GM13977 (cell line): ENCODE measurements around the gene RNF227.

ENCODE experiments used
- DNase-seq: peaks from one replicate; pipeline ENCODE4 v3.0.0; 2012; ENCODE audit warnings: low spot score
- in situ Hi-C: fragments of 300-500 bp; cut with MboI; formaldehyde crosslinking; loops from one replicate; pipeline ENCODE4 v1.12.0; 2022; ENCODE audit warnings: low sequenced_read_pairs, low pct_unique_long_range_greater_than_20kb, mixed read lengths, inconsistent platforms; ENCODE audit not compliant: unreplicated experiment
- TF ChIP-seq, protein P1 (sequence below): IDR thresholded peaks from 2 replicates; pipeline ENCODE4 v1.5.1; 2012; ENCODE audit warnings: mild to moderate bottlenecking, control low read depth; ENCODE audit not compliant: insufficient read depth; ENCODE audit errors: extremely low read depth, missing control alignments

RNF227 gene

DNA sequence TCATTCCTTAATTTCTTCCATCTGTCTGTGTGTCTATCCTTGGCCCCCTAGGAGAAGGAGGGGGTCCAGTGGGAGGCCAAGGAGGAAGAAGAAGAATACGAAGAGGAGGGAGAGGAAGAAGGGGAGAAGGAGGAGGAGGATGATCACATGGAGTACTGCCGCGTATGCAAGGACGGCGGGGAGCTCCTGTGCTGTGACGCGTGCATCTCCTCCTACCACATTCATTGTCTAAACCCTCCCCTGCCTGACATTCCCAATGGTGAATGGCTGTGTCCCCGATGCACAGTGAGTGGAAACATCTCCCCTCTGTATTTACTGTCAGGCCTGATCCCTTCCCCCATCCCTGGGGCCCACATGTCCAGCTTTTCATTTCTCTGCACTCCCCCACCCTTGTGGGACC lies 21.2 kb downstream of the RNF227 start:
- DNase-seq: no peak
- in situ Hi-C loops: no loop called here
- TF ChIP-seq, protein P1, sequence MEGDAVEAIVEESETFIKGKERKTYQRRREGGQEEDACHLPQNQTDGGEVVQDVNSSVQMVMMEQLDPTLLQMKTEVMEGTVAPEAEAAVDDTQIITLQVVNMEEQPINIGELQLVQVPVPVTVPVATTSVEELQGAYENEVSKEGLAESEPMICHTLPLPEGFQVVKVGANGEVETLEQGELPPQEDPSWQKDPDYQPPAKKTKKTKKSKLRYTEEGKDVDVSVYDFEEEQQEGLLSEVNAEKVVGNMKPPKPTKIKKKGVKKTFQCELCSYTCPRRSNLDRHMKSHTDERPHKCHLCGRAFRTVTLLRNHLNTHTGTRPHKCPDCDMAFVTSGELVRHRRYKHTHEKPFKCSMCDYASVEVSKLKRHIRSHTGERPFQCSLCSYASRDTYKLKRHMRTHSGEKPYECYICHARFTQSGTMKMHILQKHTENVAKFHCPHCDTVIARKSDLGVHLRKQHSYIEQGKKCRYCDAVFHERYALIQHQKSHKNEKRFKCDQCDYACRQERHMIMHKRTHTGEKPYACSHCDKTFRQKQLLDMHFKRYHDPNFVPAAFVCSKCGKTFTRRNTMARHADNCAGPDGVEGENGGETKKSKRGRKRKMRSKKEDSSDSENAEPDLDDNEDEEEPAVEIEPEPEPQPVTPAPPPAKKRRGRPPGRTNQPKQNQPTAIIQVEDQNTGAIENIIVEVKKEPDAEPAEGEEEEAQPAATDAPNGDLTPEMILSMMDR: no peak

DNA sequence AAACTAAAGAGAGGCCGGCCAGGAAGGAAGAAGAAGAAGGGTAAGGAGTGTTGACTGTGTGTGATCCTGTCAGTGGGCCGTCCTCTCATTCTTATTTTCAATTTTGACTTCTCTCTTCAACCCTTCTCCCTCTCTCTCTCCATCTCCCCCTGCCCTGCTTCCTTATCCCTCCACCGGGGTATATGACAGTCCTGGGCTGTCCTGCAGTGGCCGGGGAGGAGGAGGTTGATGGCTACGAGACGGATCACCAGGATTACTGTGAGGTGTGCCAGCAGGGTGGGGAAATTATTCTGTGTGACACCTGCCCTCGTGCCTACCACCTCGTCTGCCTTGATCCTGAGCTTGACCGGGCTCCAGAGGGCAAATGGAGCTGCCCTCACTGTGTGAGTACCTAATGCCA lies 21.9 kb downstream of the RNF227 start:
- TF ChIP-seq, protein P1: no peak
- no peak for DNase-seq
- in situ Hi-C loops: no loop called here

DNA sequence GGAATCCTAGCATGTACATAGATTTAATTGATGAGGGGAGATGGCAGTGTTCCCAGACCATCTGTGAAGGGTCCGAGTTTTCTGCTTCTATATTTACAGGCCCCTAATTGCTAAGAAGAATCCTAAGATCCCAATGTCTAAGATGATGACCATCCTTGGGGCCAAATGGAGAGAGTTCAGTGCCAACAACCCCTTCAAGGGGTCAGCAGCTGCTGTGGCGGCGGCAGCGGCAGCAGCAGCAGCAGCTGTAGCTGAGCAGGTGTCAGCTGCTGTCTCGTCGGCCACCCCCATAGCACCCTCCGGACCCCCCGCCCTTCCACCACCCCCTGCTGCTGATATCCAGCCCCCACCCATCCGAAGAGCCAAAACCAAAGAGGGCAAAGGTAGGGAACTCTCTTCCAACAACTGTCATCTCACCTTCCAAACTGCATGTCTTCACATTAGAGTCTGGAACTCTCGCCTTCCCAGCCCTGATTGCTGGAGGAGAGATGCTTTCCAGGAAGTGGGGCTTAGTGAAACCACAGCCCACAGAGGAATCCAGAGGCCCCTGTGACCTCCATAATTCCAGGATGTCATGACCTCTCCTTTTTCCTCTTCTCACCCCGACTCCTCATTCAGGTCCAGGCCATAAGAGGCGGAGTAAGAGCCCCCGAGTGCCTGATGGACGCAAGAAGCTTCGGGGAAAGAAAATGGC lies 22.8 kb downstream of the RNF227 start:
- in situ Hi-C loops: no loop called here
- no peak for DNase-seq

DNA sequence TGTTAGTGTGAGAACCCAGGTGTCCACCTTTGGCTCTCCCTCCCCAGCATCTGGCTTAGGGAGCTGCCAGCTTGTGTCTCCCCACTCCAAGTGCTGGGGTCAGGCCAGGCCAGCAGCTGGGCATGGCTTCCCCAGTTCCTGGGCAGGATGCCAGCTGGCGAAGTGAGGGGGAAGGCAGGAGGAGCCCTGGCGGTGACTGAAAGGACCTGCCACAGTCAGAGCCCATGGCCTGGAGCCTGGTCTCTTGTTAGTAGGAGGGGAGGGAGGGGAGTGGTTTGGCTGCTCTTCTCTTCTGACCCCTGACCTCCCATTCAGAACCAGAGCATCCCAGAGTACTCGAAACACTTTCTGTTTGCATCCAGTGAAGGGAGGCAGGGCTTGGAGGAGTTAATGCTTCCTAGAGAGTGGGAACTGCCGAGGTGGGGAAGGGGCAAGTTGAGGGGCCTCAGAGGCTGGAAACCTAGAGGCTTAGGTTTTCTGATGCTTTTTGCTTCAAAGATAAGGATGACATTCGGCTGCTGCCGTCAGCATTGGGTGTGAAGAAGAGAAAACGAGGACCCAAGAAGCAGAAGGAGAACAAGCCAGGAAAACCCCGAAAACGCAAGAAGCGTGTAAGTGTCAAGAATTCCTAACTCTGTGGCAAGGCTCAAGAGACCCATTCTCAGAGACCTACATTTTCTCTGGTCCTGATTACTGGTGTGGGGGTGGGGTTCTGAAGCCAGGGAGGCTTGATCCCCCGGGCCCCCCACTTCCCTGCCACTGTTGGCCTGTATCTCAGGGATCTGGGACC lies 26.7 kb downstream of the RNF227 start:
- TF ChIP-seq, protein P1: no peak
- DNase-seq: no peak
- in situ Hi-C loops: no loop called here

More for the DNA sequence above, 22.8 kb downstream of the RNF227 start:
- TF ChIP-seq, protein P1: no peak

DNA sequence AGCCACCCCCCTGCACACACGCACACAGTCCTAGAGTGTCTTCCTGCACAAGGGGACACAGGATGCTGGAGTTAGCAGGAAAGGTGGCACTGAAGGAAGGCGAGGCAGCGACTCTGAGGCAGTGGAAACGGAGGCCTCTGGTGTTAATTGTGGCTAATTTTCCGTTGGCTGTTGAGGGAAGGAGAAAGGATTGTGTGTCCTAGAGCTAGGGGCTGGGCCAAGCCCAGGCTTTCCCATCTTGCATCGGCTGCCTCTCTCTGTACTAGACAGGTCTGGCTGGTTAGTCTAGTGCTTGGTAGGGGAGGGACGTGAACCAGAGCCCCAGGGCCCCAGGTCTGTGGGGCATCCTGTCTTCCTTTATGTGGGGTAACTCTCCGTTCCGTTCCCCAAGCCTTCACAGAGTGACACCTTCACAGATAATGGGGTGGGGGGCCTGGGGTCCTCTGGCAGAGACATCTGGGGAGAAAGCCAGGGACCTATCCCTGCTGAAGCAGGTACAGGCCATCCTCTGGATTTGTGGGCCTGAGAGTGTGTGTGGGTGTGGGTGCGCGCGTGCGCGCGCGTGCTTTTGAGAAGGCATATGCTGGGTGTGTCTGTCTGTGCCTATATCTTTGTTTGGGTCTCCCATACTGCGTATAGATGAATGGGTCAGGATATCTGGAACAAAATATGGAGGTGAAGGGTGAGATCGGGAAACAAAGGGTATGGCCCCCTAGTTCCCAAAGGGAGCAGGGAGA lies 27.7 kb downstream of the RNF227 start, which contains the start of gene CHD3:
Gene CHD3 (plus strand): TSS at position 606 of the 737 bp plus-strand sequence. CDS start 212 bp downstream, outside the sequence.
- DNase-seq: no peak
- in situ Hi-C loops: no loop called here
- TF ChIP-seq, protein P1: no peak

DNA sequence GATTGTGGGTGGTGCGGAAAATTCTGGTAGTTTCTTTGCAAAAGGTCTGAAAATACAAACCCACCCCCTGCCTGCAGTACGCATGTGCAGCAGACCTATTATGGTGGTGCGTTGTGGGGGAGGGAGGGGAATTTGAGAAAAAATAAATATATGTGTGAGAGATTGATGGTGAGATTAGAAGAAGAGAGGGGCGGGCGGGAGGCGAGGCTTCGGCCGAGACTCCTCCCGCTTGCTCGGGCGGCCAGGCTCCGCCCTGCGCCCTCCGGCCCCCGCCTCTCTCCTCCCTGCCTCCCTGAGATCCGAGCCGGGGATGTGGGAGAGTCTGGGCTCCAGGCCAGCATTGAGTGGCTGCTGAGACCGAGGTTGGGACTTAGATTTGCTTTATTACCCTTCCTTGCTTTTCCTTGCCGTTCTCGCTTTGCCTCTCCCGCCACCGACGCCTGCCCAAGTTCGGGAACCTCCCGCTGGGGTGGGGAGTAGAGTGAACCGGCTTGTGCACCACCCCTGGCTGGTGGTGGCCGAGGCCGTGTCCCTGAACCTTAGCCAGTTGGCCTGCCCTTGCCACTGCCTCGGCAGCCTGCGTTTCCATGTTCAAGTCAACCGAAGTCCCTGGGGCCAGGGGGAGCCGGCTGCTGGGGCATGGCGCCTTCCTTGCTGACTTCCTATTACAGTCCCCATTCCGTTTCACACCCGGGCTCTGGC lies 28.5 kb downstream of the RNF227 start:
- TF ChIP-seq, protein P1: no peak
- peak; percentile 92 for DNase-seq
- in situ Hi-C loops: no loop called here
